ENCODE results near the gene SLC35F6. TPM values are rescaled to one million over a fixed set of nuclear protein-coding genes. Genes with fewer than 3 reads are reported as not detected.

Gene SLC35F6
- total RNA-seq, 1 experiment from 2014 or later: 33.9 TPM

- POLR2A ChIA-PET (ENCODE audit: unreplicated experiment): no interaction called here
- BruUV-seq (replicated peaks): no TSS peak
- H4K20me1 ChIP-seq (ENCODE audit: low read length): peaks cover 5% of the 10 kb centered on the region; the same call in 1 of the 2 replicates
These were observed 19.0 kb downstream of the SLC35F6 start for GRCh38 chr2:26782876-26783704.

DNA sequence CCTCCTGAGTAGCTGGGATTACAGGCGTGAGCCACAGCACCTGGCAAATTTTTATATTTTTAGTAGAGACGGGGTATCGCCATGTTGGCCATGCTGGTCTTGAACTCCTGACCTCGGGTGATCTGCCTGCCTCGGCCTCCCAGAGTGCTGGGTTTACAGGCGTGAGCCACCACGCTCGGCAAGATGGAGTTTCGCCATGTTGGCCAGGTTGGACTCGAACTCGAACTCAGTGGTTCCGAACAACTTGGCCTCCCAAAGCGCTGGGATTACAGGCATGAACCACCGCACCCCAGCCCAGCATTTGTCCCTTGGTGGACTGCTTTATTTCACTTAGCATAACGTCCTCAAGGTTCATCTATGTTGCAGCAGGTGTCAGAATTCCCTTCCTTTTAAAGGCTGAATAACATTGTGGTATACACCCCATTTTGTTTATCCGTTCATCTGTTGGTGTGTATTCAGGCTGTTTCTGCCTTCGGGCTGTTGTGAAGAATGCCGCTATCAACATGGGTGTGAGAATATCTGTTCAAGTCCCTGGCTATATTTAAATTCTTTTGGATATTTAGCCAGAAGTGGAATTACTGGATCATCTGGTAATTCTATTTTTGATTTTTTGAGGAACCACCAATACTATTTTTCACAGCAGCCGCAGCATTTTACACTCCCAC is 20.6 kb downstream of the SLC35F6 start:
- H3K4me1 ChIP-seq (ENCODE audit: insufficient read depth, low read length): peaks cover 14% of the 10 kb centered on the region
- CTCF ChIA-PET: no interaction called here
- no peaks in the 10 kb centered on the region for H3K9me3 ChIP-seq (ENCODE audit: low read length)
- POLR2A ChIA-PET (ENCODE audit: unreplicated experiment): no interaction called here
- peaks cover 7% of the 10 kb centered on the region; the same call in 1 of the 2 replicates for H4K20me1 ChIP-seq (ENCODE audit: low read length)
- no peaks in the 10 kb centered on the region for H3F3A ChIP-seq (ENCODE audit: low read length, unreplicated experiment)
- BruUV-seq (replicated peaks): no TSS peak
- no peaks in the 10 kb centered on the region for H3K27me3 ChIP-seq (ENCODE audit: low read length)
- peaks cover 38% of the 10 kb centered on the region for H3K79me2 ChIP-seq (ENCODE audit: low read length)
- H3K9ac ChIP-seq (ENCODE audit: low read length): no peak overlapping the region
- TF ChIP-seq EZH2 (IDR thresholded peaks at IDR 0.05; ENCODE audit: low read length, unreplicated experiment) (no peak), EZH2phosphoT487 (IDR thresholded peaks at IDR 0.05; ENCODE audit: borderline replicate concordance, low read length) (no peak)
- TF ChIP-seq, protein P1, sequence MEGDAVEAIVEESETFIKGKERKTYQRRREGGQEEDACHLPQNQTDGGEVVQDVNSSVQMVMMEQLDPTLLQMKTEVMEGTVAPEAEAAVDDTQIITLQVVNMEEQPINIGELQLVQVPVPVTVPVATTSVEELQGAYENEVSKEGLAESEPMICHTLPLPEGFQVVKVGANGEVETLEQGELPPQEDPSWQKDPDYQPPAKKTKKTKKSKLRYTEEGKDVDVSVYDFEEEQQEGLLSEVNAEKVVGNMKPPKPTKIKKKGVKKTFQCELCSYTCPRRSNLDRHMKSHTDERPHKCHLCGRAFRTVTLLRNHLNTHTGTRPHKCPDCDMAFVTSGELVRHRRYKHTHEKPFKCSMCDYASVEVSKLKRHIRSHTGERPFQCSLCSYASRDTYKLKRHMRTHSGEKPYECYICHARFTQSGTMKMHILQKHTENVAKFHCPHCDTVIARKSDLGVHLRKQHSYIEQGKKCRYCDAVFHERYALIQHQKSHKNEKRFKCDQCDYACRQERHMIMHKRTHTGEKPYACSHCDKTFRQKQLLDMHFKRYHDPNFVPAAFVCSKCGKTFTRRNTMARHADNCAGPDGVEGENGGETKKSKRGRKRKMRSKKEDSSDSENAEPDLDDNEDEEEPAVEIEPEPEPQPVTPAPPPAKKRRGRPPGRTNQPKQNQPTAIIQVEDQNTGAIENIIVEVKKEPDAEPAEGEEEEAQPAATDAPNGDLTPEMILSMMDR (conservative IDR thresholded peaks at IDR 0.05; ENCODE audit: low read depth, low read length): no peak
- H3K27ac ChIP-seq (ENCODE audit: low read length): no peak overlapping the region
- H3K36me3 ChIP-seq (ENCODE audit: low read depth, low read length): peaks cover 12% of the 10 kb centered on the region; the same call in 1 of the 2 replicates
- ATAC-seq: no peak
- intact Hi-C loops (cut with micrococcal nuclease): no loop called here
- 0 out of 2 replicates have a peak overlapping the region, but pooled peaks have one; percentile 77 for H3K4me2 ChIP-seq (ENCODE audit: low read length)
- H2AFZ ChIP-seq (ENCODE audit: low read length): peak overlapping the region; percentile 90
- DNase-seq: no peak
- H3K4me3 ChIP-seq (ENCODE audit: low read length): no peak overlapping the region
- no peaks in the 10 kb centered on the region for H3K9me2 ChIP-seq (replicated peaks; ENCODE audit: low read length)

More at GRCh38 chr2:26782876-26783704, 19.0 kb downstream of the SLC35F6 start:
- Histone ChIP-seq H3K79me2 (ENCODE audit: low read length) (peaks cover 22% of the 10 kb centered on the region), H3K9me2 (replicated peaks; ENCODE audit: low read length) (no peaks in the 10 kb centered on the region), H3K4me2 (ENCODE audit: low read length) (no peak overlapping the region), H3K4me3 (ENCODE audit: low read length) (no peak overlapping the region), H2AFZ (ENCODE audit: low read length) (no peak overlapping the region), H3K36me3 (ENCODE audit: low read depth, low read length) (0 out of 2 replicates have a peak, but pooled peaks cover 2% of the 10 kb centered on the region), H3K4me1 (ENCODE audit: insufficient read depth, low read length) (peaks cover 11% of the 10 kb centered on the region), H3K9me3 (ENCODE audit: low read length) (no peaks in the 10 kb centered on the region), H3K27me3 (ENCODE audit: low read length) (no peaks in the 10 kb centered on the region), H3K9ac (ENCODE audit: low read length) (no peak overlapping the region), H3K27ac (ENCODE audit: low read length) (no peak overlapping the region), H3F3A (ENCODE audit: low read length, unreplicated experiment) (no peaks in the 10 kb centered on the region)
- ATAC-seq (no peak), DNase-seq (no peak)
- TF ChIP-seq EZH2 (IDR thresholded peaks at IDR 0.05; ENCODE audit: low read length, unreplicated experiment): no peak
- no peak for TF ChIP-seq EZH2phosphoT487 (IDR thresholded peaks at IDR 0.05; ENCODE audit: borderline replicate concordance, low read length)
- TF ChIP-seq, protein P1 (conservative IDR thresholded peaks at IDR 0.05; ENCODE audit: low read depth, low read length): no peak
- intact Hi-C loops (cut with micrococcal nuclease): no loop called here
- CTCF ChIA-PET: interaction anchor here (0.7 kb wide), 1 partner anchor 29 kb away, joined by 5 read pairs; no protein-coding TSS in a partner anchor
